Measurements from ENCODE around the gene IL13. TPM values are rescaled to one million over a fixed set of nuclear protein-coding genes. Genes with fewer than 3 reads are reported as not detected.

Gene IL13
- total RNA-seq, 2 donors from 2014 or later, result not detected

- Histone ChIP-seq H3K4me1 (no peaks in the 10 kb centered on the region), H3K27me3 (no peaks in the 10 kb centered on the region), H3K4me3 (no peak overlapping the region), H3K27ac (no peak overlapping the region), H3K9me3 (no peaks in the 10 kb centered on the region), H3K9ac (ENCODE audit: low read depth in 2 of 2, low read length in 2 of 2) (no peak overlapping the region), H3K36me3 (no peaks in the 10 kb centered on the region)
- no peak for TF ChIP-seq CTCF (IDR thresholded peaks at IDR 0.05)
- intact Hi-C loops (cut with DNase I), result no loop called here
- peak; percentile 7 for DNase-seq
Measured at GRCh38 chr5:132679166-132679565, 21.2 kb downstream of the IL13 start.

- H3K4me1 ChIP-seq, result no peaks in the 10 kb centered on the region
- no peak overlapping the region for H3K9ac ChIP-seq (ENCODE audit: low read depth in 2 of 2, low read length in 2 of 2)
- no peak overlapping the region for H3K27ac ChIP-seq
- no peaks in the 10 kb centered on the region for H3K9me3 ChIP-seq
- intact Hi-C loops (cut with DNase I), result no loop called here
- no peaks in the 10 kb centered on the region for H3K36me3 ChIP-seq
- peak; percentile 3 for DNase-seq
- no peaks in the 10 kb centered on the region for H3K27me3 ChIP-seq
- no peak for TF ChIP-seq CTCF (IDR thresholded peaks at IDR 0.05)
- no peak overlapping the region for H3K4me3 ChIP-seq
Measured at GRCh38 chr5:132679717-132680380, 21.9 kb downstream of the IL13 start.

- no peak for DNase-seq
- Histone ChIP-seq H3K36me3 (no peaks in the 10 kb centered on the region), H3K9ac (ENCODE audit: low read depth in 2 of 2, low read length in 2 of 2) (no peak overlapping the region), H3K27me3 (no peaks in the 10 kb centered on the region), H3K4me3 (no peak overlapping the region), H3K27ac (no peak overlapping the region), H3K4me1 (no peaks in the 10 kb centered on the region), H3K9me3 (no peaks in the 10 kb centered on the region)
- intact Hi-C loops (cut with DNase I), result no loop called here
- TF ChIP-seq CTCF (IDR thresholded peaks at IDR 0.05), result no peak
Measured at GRCh38 chr5:132680780-132681475, 23.0 kb downstream of the IL13 start.

GRCh38 chr5:132681476-132681831 is 23.5 kb downstream of the IL13 start:
- Histone ChIP-seq H3K27ac (no peak overlapping the region), H3K4me1 (no peaks in the 10 kb centered on the region), H3K9me3 (no peaks in the 10 kb centered on the region), H3K27me3 (no peaks in the 10 kb centered on the region), H3K4me3 (no peak overlapping the region), H3K36me3 (no peaks in the 10 kb centered on the region), H3K9ac (ENCODE audit: low read depth in 2 of 2, low read length in 2 of 2) (no peak overlapping the region)
- no peak for TF ChIP-seq CTCF (IDR thresholded peaks at IDR 0.05)
- DNase-seq, result no peak
- intact Hi-C loops (cut with DNase I), result no loop called here

- TF ChIP-seq CTCF (IDR thresholded peaks at IDR 0.05), result no peak
- intact Hi-C loops (cut with DNase I), result no loop called here
Measured at GRCh38 chr5:132681983-132682382, 24.0 kb downstream of the IL13 start.

More at GRCh38 chr5:132681983-132682382, 24.0 kb downstream of the IL13 start:
- Histone ChIP-seq H3K27me3 (no peaks in the 10 kb centered on the region), H3K27ac (no peak overlapping the region), H3K4me1 (no peaks in the 10 kb centered on the region), H3K36me3 (no peaks in the 10 kb centered on the region), H3K9me3 (no peaks in the 10 kb centered on the region), H3K4me3 (no peak overlapping the region), H3K9ac (ENCODE audit: low read depth in 2 of 2, low read length in 2 of 2) (no peak overlapping the region)
- no peak for DNase-seq
